HG03378 (cell line): ENCODE data around the gene MSI1.
"Not testable (repeated sequence)": the region's sequence is repeated elsewhere in the genome, so short reads cannot be mapped to it uniquely, and the experiment has no call there.

Experiments
- ATAC-seq: cut with Tn5 transposase; IDR thresholded peaks from one replicate; pipeline ENCODE4 v1.9.1; 2021; ENCODE audit warnings: mild to moderate bottlenecking, moderate library complexity; ENCODE audit not compliant: unreplicated experiment

Gene MSI1

DNA sequence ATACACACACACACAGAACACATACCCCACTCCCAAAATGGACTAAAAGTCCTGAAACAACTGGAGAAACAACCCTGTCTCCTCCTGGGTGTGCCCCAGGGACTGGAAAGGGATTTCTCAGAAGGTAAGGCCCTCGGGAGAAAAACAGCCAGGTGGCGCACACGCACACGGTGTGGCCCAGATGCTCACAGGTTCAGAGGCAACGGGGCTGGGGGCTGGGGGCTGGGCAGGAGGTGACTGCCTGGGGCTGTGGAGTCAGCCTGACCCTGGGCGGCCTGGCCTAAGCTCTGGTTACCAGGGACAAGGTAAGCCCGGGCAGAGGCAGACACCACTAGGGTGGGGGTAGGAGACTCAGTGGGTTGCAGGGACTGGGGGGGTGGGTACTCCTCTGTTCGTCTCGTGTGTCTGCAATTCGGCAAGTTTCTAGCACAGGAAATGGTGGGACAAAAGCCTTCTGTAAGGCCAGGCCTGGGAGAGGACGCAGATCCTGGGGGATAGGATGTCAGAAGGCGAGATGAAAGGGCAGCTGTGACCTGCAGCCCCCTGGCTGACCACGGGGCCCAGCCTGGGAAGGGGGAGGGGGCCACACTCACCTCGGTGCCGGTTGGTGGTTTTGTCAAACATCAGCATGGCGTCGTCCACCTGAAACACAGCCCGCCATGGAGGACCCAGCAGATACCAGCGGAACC, 10.4 kb downstream of the MSI1 start:
- no peak for ATAC-seq

DNA sequence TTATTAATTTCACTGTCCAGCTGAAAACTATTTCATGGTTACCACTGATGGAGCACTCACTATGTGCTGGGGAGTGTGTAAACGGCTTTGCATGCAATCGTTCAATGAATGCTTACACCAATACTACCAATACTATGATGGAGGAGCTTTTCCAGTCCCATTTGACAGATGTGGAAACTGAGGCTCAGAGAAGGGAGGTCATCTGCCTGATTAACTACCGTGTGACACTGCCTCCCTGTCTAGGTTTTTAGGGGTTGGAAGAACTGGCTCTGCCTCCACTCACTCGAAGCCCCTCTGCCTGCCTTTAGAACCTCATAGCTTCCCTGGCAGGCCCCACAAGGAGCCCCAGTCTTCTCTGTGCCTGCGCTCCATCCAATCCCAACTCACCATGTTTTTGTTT, 11.9 kb downstream of the MSI1 start:
- no peak for ATAC-seq

DNA sequence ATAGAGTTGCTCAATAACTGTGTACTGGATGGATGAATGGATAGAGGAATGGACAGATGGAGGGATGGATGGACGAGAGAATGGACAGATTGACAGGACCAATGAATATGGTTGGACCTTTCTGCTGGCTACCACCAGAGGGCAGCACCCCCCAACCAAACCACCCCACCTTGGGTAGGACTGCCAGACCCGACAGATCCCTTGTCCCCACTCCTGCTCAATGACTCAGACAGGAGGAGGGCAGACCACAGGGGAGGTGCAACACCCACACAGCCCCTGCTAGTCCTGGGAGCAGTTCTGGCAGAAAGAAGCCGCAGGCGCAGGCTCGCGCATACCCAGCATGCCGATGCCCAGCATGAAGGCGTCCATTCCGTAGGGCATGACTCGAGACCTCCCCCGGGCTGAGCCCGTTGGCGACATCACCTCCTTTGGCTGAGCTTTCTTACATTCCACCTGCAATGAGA, 12.4 kb downstream of the MSI1 start:
- ATAC-seq, result no peak

DNA sequence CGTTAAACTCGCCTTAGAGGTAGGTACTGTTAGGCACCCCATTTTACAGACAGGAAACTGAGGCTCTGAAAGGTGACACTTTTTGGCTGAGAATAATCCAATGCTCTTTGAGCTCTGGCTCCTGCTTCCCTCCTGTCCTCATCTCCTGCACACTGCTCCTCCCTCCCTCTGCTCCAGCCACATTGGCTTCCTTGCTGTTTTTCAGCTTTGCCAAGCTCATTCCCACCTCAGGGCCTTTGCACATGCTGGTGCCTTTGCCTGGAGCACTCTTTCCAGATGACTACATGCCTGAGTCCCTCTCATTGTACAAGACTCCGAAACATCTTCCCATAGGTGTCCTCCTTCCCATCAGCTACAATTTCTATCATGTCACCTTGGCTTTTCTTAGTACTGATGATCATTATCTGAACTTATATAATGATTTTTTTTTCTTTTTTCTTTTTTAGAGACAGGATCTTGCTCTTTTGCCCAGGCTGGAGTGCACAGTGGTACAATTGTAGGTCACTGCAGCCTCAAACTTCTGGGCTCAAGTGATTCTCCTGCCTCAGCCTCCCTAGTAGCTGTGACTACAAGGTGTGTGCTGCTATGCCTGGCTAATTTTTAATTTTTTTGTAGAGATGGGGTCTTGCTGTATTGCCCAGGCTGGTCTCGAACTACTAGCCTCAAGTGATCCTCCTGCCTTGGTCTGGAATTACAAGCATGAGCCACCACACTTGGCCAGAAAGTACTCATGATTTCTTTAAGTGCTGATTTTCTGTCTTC, 15.2 kb downstream of the MSI1 start:
- no peak for ATAC-seq

DNA sequence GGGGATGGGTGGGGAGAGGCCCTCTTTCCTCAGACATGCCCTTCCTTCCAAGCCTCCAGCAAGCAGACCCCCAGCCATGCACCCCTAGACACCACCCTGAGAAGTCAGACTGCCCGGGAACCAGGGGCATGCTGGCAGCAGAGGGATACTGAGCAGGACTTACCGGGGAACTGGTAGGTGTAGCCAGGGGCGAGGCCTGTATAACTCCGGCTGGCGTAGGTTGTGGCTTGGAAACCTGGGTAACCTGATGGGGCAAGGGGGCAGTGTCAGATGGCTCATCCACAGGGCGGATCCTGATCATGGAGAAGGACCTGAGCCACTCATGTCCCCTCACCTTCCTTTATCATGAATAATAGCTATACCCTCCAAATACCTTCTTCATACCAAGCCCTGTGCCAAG, 15.8 kb downstream of the MSI1 start:
- ATAC-seq, result no peak

DNA sequence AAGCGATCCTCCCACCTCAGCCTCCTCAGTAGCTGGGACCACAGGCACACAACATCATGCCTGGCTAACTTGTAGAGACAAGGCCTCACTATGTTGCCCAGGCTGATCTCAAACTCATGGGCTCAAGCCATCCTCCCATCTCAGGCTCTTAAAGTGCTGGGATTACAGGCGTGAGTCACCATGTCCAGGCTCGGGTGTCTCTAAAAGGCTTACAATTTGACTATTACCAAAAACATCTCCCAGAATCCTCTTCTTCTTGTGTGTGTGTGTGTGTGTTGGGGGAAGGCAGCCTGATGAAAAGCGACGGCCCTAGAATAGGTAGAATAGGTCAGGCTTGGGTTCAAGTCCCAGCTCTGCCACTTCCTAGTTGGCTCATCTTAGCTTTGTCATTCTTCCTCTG, 16.8 kb downstream of the MSI1 start:
- no peak for ATAC-seq

DNA sequence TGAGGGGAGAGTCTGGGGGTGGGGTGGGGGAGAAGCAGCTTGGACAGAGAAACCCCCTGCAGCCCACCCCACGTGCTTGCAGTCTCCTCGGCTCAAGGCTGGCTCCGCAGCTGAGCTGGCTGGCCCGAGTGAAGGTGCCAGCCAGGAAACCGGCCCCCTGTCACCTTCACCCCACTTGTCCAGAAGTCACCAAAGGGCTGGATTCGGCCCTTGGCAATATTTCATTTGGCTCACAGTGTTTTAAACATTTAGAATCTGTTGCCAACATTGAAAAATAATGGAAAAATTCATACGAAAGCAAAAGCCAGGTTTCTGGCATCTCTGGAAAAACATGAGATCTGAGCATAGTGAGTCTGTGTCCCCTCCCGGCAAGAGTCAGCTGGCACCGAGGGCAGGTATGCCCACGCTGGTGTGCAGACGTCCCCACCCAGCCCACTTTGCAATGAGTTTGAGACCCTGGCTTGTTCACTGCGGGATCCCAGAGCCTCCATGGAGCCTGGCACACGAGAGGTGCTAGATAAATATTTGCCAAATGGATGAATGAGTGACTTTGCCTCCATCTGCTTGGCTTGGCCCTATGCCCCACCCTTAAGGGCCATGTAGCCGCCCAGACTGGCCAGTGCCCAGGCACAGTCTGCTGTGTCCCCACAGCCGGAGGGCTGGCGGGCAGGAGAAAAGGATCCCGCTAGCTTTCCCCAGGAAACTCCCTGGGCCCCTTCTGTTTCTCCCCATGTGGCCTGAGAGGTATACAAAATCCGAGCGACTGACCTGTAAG, 18.2 kb downstream of the MSI1 start:
- no peak for ATAC-seq

DNA sequence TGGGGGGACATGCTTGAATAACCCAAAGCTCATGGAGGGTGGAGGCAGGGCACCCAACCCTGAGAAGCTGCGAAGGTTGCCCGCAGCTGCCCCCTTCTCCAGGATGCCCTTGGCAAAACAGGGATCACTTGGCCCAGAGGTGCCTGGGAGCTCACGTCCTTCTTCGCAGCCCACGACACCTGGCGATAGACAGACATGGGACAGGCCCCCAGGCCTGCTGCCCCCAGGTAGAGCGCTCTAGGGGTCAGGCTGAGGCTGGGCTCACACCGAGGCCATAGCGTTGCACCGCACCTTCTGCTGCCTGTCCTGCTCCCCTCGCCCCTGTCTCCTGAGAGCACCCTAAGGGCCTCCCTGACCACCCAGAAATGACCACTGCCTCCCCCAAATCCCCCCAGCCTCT, 21.2 kb downstream of the MSI1 start:
- no peak for ATAC-seq

DNA sequence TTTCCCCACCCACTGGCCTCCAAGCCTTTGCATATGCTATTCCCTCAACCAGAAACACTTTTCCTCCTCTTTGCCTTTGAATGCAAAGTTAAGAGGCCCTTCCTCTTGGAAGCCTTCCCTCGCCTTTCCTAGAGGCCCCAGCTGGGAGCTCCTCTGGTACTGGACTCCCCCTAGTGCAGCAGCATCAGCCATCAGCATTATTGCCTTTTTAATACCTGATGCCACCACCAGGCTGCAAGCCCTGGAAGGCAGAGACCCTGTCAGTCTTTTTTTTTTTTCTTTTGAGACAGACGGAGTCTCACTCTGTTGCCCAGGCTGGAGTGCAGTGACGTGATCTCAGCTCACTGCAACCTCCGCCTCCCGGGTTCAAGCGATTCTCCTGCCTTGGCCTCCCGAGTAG, 22.3 kb downstream of the MSI1 start:
- no peak for ATAC-seq

DNA sequence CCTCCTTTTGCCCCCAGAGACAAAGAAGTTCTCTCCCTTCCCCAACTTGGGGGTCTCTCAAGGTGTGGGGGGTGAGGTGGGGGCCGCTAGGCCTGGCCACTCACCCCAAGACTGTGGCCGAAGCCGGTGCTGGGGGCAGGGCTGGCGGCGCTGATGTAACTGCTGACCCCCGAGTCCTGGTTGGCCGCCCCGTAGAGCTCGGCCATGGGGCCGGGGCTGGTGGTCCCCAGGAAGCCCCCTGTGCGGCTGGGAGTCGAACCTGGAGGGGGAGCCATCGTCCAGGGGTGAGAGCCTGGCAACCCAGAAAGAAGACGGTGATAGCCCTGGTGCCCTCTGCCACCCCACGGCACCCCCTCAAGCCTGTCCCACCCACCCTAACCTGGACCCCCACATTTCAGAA, 22.9 kb downstream of the MSI1 start:
- ATAC-seq, result no peak

DNA sequence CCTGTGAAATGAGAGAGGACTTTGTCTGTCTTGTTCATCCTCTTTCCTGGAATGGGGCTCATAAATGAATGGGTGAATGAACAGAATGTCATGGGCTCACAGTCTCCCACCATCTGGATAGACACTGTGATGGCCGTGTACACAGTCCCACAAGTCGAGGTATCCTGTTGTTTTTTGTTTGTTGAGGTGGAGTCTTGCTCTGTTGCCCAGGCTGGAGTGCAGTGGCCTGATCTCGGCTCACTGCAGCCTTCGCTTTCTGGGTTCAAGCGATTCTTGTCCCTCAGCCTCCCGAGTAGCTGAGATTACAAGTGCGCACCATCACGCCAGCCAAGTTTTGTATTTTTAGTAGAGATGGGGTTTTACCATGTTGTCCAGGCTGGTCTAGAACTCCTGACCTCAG, 25.3 kb downstream of the MSI1 start:
- ATAC-seq, result no peak

DNA sequence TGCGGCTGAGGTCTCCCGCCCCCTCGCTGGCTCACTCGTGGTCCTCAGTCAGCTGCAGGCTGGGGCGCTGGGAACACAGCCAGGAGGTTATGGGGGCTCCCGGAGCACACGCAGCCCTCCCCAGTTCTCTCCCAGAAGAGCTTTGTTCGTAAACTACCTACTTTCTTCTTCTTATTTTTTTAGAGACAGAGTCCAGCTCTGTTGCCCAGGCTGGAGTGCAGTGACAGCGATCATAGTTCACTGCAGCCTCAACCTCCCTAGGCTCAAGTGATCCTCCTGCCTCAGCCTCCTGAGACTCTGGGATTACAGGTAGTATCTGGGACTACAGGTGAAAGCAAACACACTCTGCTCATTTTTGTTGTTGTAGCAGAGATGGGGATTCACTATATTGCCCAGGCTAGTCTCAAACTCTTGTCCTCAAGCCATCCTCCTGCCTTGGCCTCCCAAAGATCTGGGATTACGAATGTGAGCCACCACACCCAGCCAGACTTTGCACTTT, 25.9 kb downstream of the MSI1 start:
- ATAC-seq, result no peak

DNA sequence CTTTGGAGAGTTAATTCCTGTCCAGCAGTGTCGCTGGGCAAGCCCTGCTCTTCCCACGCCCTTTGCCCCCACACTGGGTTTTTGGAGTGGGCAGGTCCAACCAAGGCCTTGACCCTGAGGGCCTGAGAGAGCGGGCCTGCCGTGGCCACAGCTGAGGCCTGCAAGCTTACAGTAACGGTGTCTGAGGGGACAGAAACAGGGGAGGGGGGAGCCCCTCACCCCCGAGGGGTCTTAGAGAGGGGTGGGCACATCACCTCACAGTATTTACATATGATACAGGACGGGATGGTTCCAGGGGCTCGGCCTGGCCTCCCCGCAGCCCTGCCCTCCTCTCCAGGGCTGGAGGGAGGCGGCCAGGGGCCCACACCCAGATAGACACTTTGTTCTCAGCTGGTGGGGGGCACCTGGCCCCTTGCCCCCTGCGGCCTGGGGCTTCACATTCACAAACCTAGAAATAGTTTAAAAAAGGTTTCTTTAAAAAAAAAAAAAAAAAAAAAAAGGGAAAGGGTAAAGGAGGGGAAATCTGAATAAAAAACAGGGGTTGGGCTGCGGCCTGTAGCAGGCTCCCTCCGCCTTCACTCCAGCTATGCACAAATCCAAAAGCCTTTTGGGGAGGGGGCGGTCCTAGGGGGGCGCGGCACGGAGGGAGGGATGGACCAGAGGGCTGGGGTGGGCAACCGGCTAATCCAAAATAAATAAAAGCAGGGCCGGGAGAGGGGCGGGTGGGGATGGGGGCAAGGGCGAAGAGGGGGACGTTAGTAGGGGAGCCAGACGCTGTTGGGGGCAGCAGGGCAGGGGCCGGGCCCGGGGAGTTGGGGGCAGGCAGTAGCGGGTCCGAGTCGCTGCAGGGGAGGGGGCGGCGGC, 26.6 kb downstream of the MSI1 start:
- no peak for ATAC-seq

DNA sequence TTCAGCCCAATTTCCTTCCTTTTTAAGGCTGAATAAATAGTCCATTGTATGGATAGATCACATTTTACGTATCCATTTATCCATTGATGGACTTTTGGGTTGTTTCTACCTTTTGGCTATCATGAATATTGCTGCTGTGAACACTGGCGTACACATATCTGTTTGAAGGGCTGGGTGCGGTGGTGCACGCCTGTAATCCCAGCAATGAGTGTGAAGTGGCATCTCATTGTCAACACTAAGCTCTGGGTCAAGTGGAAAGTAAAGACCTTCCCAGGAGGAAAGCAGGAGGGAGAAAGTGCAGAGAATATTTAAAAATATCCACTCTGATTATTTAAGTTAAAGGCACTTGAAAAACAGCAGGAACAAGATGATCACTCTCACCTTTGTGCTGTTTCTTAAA, 29.7 kb downstream of the MSI1 start:
- ATAC-seq, result no peak

DNA sequence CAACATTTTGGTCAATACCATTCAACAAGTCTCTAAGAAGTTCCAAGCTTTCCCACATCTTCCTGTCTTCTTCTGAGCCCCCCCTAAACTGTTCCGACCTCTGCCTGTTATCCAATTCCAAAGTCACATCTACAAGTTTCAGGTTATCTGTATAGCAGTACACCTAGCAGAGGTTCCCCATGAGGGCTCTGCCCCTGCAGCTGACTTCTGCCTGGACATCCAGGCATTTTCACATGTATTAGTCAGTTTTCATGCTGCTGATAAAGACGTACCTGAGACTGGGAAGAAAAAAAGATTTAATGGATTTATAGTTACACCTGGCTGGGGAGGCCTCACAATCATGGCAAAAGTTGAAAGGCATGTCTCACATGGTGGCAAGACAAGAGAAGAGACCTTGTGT, 31.2 kb downstream of the MSI1 start:
- no peak for ATAC-seq

DNA sequence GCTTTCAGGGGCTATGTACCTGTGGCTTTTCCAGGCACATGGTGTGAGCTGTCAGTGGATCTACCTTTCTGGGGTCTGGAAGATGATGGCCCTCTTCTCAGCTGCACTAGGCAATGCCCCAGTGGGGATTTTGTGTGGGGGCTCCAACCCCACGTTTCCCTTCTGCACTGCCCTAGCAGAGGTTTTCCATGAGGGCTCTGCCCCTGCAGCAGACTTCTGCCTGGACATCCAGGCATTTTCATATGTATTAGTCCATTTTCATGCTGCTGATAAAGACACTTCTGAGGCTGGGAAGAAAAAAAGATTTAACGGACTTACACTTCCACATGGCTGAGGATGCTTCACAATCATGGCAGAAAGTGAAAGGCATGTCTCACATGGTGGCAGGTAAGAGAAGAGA, 32.6 kb downstream of the MSI1 start:
- not testable (repeated sequence) for ATAC-seq

DNA sequence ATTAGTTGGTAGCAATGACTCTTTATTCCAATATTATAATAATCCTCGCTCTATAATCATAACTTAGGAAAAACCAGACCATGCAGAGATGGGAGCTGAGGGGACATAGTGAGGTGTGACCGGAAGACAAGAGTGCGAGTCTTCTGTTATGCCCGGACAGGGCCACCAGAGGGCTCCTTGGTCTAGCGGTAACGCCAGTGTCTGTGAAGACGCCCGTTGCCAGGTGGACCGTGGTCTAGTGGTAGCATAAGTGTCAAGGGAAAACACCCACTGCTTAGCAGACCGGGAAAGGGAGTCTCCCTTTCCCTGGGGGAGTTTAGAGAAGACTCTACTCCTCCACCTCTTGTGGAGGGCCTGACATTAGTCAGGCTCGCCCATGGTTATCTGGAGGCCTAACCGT, 33.5 kb downstream of the MSI1 start:
- not testable (repeated sequence) for ATAC-seq

DNA sequence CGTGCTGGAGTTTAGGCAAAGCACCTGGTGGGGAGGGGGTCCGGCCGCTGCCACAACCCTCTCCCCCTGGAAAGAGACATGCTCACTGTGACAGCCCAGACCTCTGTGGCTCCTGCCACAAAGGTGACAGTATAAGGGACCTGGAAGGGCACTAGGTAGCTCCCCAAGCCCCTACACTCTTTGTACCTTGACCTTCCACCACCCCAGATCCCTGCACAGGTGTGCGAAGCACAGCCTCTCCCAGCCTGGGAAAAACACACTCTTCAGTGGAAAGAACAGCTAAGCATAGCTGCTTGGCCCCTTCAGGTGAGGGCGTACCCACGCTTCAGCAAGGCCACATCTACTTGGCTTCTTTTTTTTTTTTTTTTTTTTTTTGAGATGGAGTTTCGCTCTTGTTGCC, 36.4 kb downstream of the MSI1 start:
- no peak for ATAC-seq

DNA sequence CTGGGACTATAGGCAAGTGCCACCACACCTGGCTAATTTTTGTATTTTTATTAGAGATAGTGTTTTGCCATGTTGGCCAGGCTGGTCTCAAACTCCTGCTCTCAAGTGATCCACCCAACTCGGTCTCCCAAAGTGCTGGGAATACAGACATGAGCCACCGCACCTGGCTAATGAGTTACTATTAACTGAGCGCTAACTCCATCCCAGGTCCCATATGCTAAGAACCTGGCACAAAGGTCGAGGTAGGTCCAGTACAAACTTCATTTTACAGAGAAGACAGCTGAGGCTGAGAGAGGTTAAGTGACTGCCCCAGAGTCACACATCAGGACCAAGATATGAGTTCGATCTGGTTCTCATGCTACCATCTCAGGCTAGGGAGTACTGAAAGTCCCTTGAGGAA, 36.9 kb downstream of the MSI1 start:
- no peak for ATAC-seq

DNA sequence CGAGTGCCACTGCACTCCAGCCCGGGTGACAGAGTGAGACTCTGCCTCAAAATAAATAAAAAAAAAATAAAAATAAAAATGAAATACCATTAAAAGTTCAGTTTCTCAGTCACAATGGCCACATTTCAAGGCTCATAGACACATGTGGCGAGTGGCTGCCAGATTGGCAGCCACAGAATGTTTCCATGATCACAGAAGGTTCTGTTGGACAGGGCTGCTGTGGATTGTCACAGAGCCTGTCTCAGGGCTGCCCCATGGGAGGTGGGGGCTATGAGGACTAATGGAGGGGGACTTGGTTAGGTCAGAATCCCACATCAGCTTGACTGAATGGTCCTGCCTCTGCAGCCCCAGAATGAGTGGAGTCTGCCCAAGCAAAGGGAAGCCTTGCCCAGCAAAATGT, 37.6 kb downstream of the MSI1 start:
- ATAC-seq, result no peak

DNA sequence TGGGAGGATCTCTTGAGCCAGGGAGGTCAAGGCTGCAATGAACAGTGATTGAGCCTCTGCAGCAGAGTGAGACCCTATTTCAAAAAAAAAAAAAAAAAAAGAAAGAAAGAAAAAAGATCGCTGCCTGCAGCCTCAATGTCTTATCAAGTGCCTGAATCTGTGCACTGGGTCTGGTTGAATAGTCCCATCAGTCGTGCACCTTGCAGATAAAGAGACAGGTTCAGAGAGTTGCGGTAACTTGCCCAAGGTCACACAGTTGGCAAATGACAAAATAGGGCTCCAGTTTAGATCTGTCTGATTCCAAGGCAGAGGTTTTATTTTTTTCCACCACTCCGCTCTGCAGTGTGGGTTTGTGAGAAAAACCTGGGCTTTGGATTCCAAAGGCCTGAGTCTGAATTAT, 40.7 kb downstream of the MSI1 start:
- ATAC-seq, result no peak
